Heart left ventricle (tissue), 13 donors: Measurements from ENCODE around the gene ARHGAP40.

Experiments used
- POLR2A ChIP-seq, 2 donors: fragments of 450-650 bp; IDR thresholded peaks; one replicate each; pipeline ENCODE4 v1.6.1; 2017; ENCODE audit warnings: antibody characterized with exemption in 2 of 2, mild to moderate bottlenecking in 2 of 2, moderate library complexity in 2 of 2
- TF ChIP-seq, protein P1 (sequence below), 12 donors: fragments of 200-600 bp; sonication (generic) in 4 of 12; IDR thresholded peaks; one replicate each; pipeline versions ENCODE4 v1.5.0 to v1.8.0; 2018 to 2022; ENCODE audit warnings: antibody characterized with exemption in 12 of 12, mild to moderate bottlenecking in 5 of 12
- donor health status: ischemic (EF 13 %, LVEDD 7.1; RV severe dilation, severe dysfunction).
- donor health status: DM: no; HTN: yes; CAD: no.
- donor health status: DM: no; HTN: no; CAD: no.
- donor health status: ischemic (EF 25% LVEDD 6.9; RV normal size, moderate dysfunction).
- donor health status: ischemic (EF 25% LVEDD 5.7; RV mildly dilated, moderate dysfunction).
- donor health status: ischemic (EF 35%, LVEDD 5.7; RV mildly dilated, moderate dysfunction).
- donor health status: nonischemic (EF 11% LVEDD 7.7; RV severe dilation, severe dysfunction).
- donor health status: DM: yes; HTN: yes; CAD: no.
- donor health status: PGD.
- donor health status: ischemic (EF 29% LVEDD 5.4; RV normal size, mild dysfunction).
- donor health status: nonischemic (EF 23%, LVEDD 6.1; RV moderate dilation, normal function).

- TF ChIP-seq, protein P1, sequence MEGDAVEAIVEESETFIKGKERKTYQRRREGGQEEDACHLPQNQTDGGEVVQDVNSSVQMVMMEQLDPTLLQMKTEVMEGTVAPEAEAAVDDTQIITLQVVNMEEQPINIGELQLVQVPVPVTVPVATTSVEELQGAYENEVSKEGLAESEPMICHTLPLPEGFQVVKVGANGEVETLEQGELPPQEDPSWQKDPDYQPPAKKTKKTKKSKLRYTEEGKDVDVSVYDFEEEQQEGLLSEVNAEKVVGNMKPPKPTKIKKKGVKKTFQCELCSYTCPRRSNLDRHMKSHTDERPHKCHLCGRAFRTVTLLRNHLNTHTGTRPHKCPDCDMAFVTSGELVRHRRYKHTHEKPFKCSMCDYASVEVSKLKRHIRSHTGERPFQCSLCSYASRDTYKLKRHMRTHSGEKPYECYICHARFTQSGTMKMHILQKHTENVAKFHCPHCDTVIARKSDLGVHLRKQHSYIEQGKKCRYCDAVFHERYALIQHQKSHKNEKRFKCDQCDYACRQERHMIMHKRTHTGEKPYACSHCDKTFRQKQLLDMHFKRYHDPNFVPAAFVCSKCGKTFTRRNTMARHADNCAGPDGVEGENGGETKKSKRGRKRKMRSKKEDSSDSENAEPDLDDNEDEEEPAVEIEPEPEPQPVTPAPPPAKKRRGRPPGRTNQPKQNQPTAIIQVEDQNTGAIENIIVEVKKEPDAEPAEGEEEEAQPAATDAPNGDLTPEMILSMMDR (IDR thresholded peaks at IDR 0.05) = no peak
- no peak for TF ChIP-seq POLR2A (IDR thresholded peaks at IDR 0.05)
Observed at GRCh38 chr20:38573413-38573812, 28.2 kb upstream of the ARHGAP40 start.
